Duodenal mucosa (tissue), 2 donors: Measurements from ENCODE around the gene TLCD3B.

ENCODE experiments used
- H3K27ac ChIP-seq: one replicate; pipeline ENCODE4 v1.7.0; 2013; ENCODE audit warnings: low read depth, low read length
- H3K27me3 ChIP-seq, 2 donors: one replicate each; pipeline ENCODE4 v1.7.0; 2013; ENCODE audit warnings: low read length in 2 of 2, control low read depth in 1 of 2; ENCODE audit not compliant: insufficient read depth in 2 of 2, control insufficient read depth in 1 of 2
- H3K36me3 ChIP-seq, 2 donors: one replicate each; pipeline ENCODE4 v1.7.0; 2013; ENCODE audit warnings: low read length in 2 of 2, control low read depth in 1 of 2; ENCODE audit not compliant: insufficient read depth in 2 of 2, control insufficient read depth in 1 of 2
- H3K4me1 ChIP-seq, 2 donors: one replicate each; pipeline ENCODE4 v1.7.0; 2013; ENCODE audit warnings: low read length in 2 of 2, control low read depth in 1 of 2; ENCODE audit not compliant: insufficient read depth in 2 of 2, control insufficient read depth in 1 of 2
- H3K4me3 ChIP-seq, 2 donors: one replicate each; pipeline ENCODE4 v1.7.0; 2013; ENCODE audit warnings: low read length in 2 of 2, low read depth in 1 of 2
- H3K9ac ChIP-seq, 2 donors: one replicate each; pipeline ENCODE4 v1.7.0; 2013; ENCODE audit warnings: low read length in 2 of 2, low read depth in 1 of 2
- H3K9me3 ChIP-seq, 2 donors: one replicate each; pipeline ENCODE4 v1.7.0; 2013; ENCODE audit warnings: low read length in 2 of 2, control low read depth in 1 of 2; ENCODE audit not compliant: control insufficient read depth in 1 of 2

Gene TLCD3B

DNA sequence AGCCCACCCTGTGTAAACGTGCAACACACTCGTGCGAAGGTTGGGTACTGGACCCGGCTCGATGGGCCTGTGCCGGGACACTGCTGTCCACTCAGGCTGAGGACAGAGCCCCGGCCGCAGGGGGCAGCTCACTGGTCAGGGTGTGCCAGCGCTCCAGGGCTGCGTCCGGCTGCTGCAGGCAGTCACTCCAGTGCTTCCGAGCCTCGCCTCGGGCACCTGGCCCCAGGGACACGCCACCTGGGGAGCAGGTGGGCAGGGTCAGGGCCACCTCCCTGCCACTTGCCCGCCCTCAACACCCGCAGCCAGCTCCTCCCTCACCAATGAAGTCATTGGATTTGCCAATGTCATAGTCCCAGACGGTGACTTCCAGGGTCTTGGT, 25.0 kb downstream of the TLCD3B start:
- peaks cover 4 to 7% of the 10 kb centered on the region in 2 donors for H3K4me1 ChIP-seq
- H3K27me3 ChIP-seq = peaks cover 9 to 15% of the 10 kb centered on the region in 2 donors
- no peak overlapping the region for H3K4me3 ChIP-seq
- H3K36me3 ChIP-seq = peaks cover 4 to 16% of the 10 kb centered on the region in 2 donors
- H3K27ac ChIP-seq = no peak overlapping the region
- no peak overlapping the region for H3K9ac ChIP-seq
- no peaks in the 10 kb centered on the region for H3K9me3 ChIP-seq

DNA sequence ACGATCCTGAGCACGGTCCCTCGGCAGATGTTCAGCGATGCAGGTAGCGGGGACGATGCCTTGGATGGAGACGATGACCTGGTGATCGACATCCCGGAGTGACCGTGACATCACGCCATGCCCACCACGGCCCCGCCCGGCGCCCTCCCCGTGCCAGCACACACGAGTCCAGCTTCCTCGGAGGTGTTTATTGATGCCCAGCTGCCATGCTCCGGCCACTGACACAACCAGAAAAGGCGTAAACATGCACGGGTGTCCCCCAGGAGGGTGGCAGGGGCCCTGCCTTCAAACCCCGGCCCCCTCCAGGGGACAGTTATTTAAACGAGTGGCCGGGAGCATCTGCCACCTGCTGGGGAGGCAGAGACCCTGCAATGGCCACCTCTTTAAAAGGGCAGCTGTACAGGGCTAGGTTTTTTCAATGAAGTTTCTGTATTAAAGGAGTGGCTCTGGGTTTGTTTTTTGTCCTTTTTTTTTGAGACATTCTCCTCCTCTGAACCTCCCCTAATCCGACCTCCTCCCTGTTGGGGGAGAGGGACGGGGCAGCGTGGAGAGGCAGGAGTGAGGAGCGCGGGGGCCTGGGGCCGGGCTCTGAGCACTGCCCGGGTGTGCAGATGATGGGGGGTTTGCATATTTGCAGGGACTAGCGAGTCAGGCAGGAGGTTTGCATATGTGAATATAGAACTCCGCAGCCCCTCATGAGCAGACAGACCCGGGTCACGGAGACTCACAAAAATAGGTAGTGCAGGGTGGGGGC, 25.6 kb downstream of the TLCD3B start:
- no peak overlapping the region for H3K27ac ChIP-seq
- H3K36me3 ChIP-seq = peaks cover 4 to 21% of the 10 kb centered on the region in 2 donors
- H3K9ac ChIP-seq = no peak overlapping the region
- H3K27me3 ChIP-seq = peaks cover 7 to 13% of the 10 kb centered on the region in 2 donors
- peaks cover 4 to 5% of the 10 kb centered on the region in 2 donors for H3K4me1 ChIP-seq
- H3K4me3 ChIP-seq = no peak overlapping the region
- no peaks in the 10 kb centered on the region for H3K9me3 ChIP-seq

DNA sequence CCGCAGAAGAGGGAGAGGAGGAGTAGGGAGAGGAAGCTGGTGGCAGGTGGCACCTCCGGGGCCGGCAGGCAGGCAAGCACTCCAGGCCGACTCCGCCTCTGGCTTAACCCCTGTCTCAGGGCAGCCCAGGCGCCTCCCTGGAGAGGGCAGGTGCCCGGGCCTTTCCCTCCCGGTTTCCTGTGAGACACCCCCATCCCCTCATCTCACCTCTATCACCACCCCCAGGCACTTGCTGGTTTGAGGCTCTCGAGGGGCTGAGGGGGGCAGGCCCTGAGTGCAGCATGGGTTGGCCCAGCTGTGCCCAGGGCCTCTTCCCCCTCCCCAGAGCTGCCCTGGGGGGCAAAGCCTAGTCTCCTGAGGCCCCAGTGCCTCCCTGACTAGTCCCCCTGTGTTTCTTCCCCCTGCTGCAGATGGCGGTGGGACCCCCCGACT, 26.2 kb downstream of the TLCD3B start:
- Histone ChIP-seq H3K9ac (no peak overlapping the region), H3K27ac (no peak overlapping the region)

DNA sequence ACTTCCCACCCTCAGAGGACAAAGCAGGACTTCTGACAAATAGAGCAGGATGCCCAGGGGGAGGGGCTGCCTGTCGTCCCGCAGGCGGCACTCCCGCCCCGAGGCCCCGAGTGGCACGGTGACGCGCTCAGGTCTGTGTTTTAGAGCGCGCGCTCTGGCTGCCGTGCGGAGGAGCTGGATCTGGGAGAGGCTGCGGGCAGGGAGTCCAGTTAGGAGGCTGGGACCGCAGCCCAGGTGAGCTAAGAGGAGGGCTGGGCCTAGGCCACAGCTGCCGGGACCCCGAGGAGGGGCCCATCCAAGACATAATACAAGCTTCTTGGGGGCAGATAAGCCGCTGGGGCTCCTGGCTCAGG, 26.7 kb downstream of the TLCD3B start:
- no peak overlapping the region for H3K9ac ChIP-seq
- peaks cover 0 to 4% of the 10 kb centered on the region in 2 donors for H3K27me3 ChIP-seq
- H3K36me3 ChIP-seq = peaks cover 4 to 28% of the 10 kb centered on the region in 2 donors
- peaks cover 0 to under 1% of the 10 kb centered on the region in 2 donors for H3K4me1 ChIP-seq
- H3K27ac ChIP-seq = no peak overlapping the region
- no peaks in the 10 kb centered on the region for H3K9me3 ChIP-seq
- no peak overlapping the region for H3K4me3 ChIP-seq

More for the DNA sequence above, 26.2 kb downstream of the TLCD3B start:
- H3K27me3 ChIP-seq = peaks cover 0 to 6% of the 10 kb centered on the region in 2 donors
- H3K36me3 ChIP-seq = peaks cover 4 to 25% of the 10 kb centered on the region in 2 donors
- H3K9me3 ChIP-seq = no peaks in the 10 kb centered on the region
- peaks cover 0 to 4% of the 10 kb centered on the region in 2 donors for H3K4me1 ChIP-seq
- H3K4me3 ChIP-seq = no peak overlapping the region

DNA sequence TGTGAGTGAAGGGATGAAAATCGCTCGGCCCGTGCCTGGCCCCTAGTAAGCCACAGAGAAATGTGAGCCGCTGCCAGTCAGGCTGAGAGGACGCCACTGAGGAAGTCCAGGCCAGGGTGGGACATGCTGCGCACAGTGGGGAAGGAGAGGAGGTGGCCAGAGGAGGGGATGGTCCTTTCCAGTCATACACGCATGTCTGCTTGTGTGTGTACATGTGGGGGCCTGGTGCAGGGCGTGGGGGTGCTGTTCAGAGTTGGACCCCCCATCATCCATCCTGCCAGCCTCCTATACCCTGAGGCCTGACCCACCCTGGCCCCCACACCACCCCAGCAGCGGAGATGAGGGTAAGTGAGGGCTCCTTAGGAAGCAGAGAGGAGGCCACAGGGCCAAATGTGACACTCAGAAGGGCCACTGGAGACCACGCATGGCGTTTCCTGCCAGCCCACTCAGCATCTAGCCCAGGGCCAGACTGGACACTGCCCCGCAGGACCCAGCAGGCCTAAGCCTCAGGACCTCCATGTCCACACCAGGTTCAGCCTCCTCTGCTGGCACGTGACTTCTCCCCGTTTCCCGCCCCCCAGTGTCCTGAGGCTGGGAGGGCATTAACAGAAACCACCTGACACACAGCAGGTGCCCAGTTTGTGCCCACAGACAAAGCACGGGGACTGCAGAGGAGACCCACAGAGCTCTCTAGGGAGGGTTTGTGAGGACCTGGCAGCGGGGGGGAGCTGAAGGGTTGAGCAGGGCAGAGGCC, 27.2 kb downstream of the TLCD3B start:
- no peaks in the 10 kb centered on the region for H3K27me3 ChIP-seq
- peaks cover 4 to 33% of the 10 kb centered on the region in 2 donors for H3K36me3 ChIP-seq
- no peaks in the 10 kb centered on the region for H3K4me1 ChIP-seq
- H3K9me3 ChIP-seq = no peaks in the 10 kb centered on the region
- no peak overlapping the region for H3K27ac ChIP-seq
- no peak overlapping the region for H3K9ac ChIP-seq
- H3K4me3 ChIP-seq = no peak overlapping the region

DNA sequence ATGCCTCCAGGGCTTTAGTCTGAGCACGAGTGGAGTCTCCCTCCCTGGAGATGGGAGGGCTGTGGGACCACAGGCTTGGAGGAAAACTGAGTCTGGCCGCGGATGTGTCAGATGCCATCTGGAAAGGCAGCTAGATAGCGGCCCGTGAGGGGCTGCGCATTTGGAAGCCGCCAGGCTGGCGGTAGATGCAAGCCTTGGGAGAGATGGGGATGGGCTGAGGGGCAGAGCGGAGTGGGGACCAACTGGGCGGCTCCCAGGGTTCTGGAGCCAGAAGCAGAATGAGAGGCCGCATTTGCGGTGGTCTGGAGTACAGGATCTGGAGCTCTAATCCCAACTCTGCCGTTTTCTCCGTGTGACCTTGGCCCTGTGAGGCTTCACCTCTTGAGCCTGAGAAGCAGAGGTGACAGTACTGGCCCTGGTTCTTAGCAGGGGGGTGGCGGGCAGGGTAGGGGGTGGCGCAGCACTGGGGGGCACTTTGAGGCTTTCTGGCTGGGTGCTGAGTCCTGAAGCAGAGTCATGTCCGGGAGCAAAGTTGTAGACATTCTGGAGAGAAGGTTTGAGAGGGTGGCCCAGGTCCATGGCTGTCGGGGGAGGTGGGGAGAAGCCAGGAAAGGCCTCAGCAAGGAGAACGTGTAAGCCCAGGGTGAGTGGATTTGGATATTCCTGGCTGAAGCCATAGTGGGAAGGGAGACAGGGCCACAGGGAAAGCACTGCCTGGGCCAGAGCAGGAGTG, 28.3 kb downstream of the TLCD3B start:
- no peak overlapping the region for H3K27ac ChIP-seq
- no peaks in the 10 kb centered on the region for H3K9me3 ChIP-seq
- H3K9ac ChIP-seq = no peak overlapping the region
- H3K27me3 ChIP-seq = no peaks in the 10 kb centered on the region
- peaks cover 4 to 34% of the 10 kb centered on the region in 2 donors for H3K36me3 ChIP-seq
- H3K4me3 ChIP-seq = no peak overlapping the region
- H3K4me1 ChIP-seq = no peaks in the 10 kb centered on the region

DNA sequence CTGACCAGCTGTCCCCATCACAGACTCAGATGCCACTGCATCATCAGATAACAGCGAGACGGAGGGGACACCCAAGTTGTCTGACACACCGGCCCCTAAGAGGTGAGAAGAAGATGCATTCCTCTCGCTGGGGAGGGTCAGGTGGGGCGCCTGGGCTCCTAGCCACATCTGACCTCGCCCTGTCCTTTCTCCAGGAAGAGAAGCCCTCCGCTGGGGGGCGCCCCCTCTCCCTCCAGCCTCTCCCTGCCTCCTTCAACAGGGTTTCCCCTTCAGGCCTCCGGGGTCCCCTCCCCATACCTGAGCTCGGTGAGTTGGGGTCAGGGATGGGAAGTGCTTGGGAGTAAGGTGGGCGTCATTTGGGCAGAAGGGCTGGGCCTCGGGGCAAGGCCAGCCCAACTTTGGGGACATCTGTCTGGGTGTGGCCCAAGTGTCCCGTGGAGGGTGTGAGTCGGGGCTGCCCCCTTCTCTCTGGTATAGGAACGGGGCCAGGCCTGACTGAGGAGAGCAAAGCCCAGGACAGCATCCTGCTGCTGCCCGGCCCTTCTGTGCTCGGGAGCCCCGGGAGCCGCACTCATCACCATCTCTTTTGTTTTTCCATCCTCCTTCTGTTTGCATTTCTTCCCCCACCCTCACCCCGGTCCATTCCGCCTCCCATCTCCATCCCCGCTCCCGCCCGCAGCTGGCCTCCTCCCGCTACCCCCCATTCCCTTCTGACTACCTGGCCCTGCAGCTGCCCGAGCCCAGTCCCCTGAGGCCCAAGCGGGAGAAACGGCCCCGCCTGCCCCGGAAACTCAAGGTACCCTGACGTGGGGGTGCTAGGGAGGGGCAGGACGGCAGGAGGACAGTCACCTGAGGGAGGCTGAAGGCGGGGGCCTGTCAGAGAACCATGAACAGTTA, 30.1 kb downstream of the TLCD3B start:
- Histone ChIP-seq H3K36me3 (peaks cover 4 to 35% of the 10 kb centered on the region in 2 donors), H3K27me3 (no peaks in the 10 kb centered on the region), H3K9me3 (no peaks in the 10 kb centered on the region), H3K4me3 (no peak overlapping the region), H3K27ac (no peak overlapping the region), H3K9ac (no peak overlapping the region), H3K4me1 (peaks cover 7 to 10% of the 10 kb centered on the region in 2 donors)

DNA sequence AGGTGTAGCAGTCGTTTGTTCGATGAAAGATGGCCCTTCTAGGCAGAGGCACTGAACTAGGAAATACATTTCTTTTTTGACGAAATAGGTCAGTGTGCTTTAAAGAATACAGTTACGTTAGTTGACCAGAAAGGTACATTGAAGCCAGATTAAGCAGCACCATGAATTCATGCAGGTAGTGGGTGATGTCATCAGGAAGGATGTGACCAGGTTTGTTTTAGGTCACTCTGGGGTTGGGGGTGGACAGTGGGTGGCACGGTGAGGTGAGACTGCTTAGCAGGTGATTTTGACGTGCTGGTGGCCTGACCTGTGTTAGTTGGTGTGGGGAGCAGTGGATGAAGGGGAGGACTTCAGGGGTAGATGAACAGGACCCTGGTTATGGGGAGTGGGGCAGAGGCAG, 31.5 kb downstream of the TLCD3B start:
- Histone ChIP-seq H3K36me3 (peaks cover 4 to 35% of the 10 kb centered on the region in 2 donors), H3K4me3 (no peak overlapping the region), H3K9ac (no peak overlapping the region), H3K27ac (no peak overlapping the region), H3K4me1 (peaks cover 12 to 15% of the 10 kb centered on the region in 2 donors), H3K27me3 (no peaks in the 10 kb centered on the region), H3K9me3 (no peaks in the 10 kb centered on the region)

DNA sequence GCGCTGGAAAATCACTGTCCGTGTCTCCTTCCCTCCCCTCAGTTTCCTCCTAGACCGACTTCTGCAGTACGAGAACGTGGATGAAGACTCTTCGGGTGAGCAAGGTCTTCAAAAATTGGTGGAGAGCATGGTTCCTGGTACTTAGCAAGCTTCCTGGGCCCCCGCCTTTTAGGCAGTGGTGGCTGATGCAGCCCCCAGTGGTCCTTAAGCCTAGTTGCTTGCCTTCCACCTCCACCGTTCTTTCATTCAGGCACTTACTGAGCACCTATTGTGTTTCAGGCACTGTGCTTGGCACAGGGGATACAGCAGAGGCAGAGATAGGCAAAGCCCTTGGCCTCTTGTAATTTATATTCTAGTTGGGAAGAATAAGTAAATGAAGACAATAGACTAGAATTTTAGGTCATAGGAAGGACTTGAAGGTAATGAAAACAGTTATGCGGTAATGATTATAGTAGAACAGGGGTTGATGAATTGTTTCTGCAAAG, 34.3 kb downstream of the TLCD3B start:
- peak overlapping the region; percentile 97 for H3K4me3 ChIP-seq
- peak overlapping the region; percentile 36 for H3K27ac ChIP-seq
- H3K9me3 ChIP-seq = no peaks in the 10 kb centered on the region
- H3K4me1 ChIP-seq = peaks cover 22% of the 10 kb centered on the region in 2 donors
- H3K27me3 ChIP-seq = no peaks in the 10 kb centered on the region
- H3K36me3 ChIP-seq = peaks cover 10 to 46% of the 10 kb centered on the region in 2 donors
- peak overlapping the region; percentile 82 to 95 for H3K9ac ChIP-seq
